Myocyte (in vitro differentiated cells): ENCODE measurements around the gene IRAK1BP1. TPM values are rescaled to one million over a fixed set of nuclear protein-coding genes. Genes with fewer than 3 reads are reported as not detected.
"Not testable (repeated sequence)": the region's sequence is repeated elsewhere in the genome, so short reads cannot be mapped to it uniquely, and the experiment has no call there.

ENCODE experiments used
- DNase-seq: peaks from one replicate; pipeline ENCODE4 v3.0.0-alpha.2; 2012; ENCODE audit warnings: low read depth
- polyA plus RNA-seq: library from polyadenylated mRNA; unstranded; fragments of >200 nt; gene quantifications from one replicate; pipeline ENCODE4 v1.2.1, GENCODE V29; 2012; ENCODE audit warnings: missing spikeins
- total RNA-seq: library from RNA; depleted of rRNA; stranded (reverse); fragments of >200 nt; gene quantifications from 2 replicates; pipeline ENCODE4 v1.2.3, GENCODE V29; 2014

The IRAK1BP1 gene, protein sequence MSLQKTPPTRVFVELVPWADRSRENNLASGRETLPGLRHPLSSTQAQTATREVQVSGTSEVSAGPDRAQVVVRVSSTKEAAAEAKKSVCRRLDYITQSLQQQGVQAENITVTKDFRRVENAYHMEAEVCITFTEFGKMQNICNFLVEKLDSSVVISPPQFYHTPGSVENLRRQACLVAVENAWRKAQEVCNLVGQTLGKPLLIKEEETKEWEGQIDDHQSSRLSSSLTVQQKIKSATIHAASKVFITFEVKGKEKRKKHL
- 2.9 and 3.4 TPM in 2 replicates for total RNA-seq
- 1.3 TPM for polyA plus RNA-seq

DNA sequence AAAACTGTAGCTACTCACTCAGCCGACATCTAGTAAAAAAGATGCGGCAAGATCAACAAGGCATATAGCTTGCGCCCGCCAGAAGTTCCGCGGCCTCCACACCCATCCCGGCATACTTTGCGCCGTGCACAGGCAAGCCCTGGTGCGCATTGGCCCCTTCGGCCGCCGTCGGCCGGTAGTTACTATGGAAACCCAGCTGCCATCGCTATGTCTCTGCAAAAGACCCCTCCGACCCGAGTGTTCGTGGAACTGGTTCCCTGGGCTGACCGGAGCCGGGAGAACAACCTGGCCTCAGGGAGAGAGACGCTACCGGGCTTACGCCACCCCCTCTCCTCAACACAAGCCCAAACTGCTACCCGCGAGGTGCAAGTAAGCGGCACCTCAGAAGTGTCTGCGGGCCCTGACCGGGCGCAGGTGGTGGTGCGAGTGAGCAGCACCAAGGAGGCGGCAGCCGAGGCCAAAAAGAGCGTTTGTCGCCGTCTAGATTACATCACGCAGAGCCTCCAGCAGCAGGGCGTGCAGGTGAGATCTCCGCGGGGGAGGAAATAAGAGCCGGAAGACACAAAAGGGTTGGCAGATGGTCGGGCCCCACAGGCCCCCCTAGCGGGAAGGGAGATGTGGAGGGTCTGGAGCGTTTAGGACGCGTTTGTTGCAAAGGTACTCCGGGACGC is at the start of gene IRAK1BP1:
TSS of gene IRAK1BP1 (plus strand) at position 182 of the 671 bp plus-strand sequence. CDS start at position 208, 26 bp downstream.
- peak; percentile 86 for DNase-seq

GRCh38 chr6:78824045-78824444 is 43.3 kb upstream of the IRAK1BP1 start:
- DNase-seq = no peak

DNA sequence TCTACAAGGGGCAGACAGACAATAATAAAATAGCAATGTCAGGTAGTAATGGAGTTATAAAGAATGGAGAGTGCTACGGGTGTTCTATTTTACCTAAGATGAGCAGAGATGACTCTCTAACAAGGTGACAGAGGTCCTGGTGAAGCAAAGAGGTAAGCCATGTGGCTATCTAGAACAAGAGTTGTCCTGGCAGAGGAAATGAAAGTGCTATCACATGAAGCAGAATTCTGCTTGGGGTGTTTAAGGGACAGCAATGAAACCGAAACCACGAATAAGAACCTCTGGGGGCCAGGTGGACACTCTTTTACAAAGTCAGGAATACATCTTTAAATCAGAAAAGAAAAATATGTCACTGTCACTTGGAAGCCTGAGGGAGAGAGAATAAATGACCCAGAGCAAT is 37.9 kb upstream of the IRAK1BP1 start:
- DNase-seq = no peak

DNA sequence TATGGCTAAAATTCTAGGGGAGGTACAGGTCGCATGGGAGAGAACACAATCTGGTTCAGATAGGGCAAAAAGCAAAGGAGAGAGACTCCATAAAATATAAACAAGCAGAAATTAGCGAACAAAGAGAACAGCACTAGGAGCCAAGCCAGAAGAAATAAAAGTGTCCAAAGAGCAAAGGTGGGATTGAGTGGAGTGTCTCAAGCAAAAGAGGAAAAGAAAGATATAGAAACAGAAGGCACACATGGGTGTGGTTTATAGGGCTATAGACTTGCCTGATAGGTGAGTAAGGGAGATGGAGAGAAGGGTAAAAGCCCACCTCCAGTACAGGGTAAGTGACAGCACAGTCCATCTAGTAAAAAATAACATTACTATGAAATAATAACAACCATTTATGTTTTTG is 36.5 kb upstream of the IRAK1BP1 start:
- DNase-seq = no peak

- DNase-seq = peak; percentile 53
Observed at GRCh38 chr6:78831492-78831891, 35.9 kb upstream of the IRAK1BP1 start.

DNA sequence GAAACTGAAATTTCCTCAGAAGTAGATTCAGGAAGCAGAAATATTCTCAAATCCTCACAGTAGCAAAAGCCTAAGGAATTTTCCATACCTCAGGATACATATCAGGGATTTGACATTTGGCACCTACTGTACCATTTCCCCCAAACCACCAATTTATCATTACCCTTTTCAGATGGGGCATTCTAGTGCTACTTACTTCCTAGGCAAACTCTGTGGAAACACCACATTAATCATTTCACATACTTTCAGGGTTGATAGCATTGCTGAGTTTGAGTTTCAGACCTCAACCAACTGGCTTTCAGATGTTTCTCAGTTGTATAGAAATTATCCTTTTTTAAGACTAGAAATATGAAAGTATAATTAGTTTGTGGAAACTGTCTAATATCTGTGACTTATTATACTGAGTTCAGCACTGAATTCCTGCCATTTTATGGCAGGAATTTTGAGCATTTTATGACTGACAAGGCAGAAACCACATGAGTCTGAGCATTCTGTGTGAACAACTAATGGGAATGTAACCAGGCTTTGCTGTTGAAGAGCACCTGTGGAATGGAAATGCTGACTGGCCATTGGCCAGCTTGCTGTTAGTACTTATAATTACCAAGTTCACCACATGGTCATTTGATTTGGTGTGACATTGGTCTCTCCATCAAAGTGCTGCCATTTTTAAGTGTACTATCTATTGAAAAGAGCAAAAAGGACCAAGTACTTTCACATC is 35.1 kb upstream of the IRAK1BP1 start:
- DNase-seq = peak; percentile 68

- DNase-seq = peak; percentile 27
Observed at GRCh38 chr6:78835817-78836216, 31.5 kb upstream of the IRAK1BP1 start.

GRCh38 chr6:78836598-78836997 is 30.8 kb upstream of the IRAK1BP1 start:
- DNase-seq = no peak

DNA sequence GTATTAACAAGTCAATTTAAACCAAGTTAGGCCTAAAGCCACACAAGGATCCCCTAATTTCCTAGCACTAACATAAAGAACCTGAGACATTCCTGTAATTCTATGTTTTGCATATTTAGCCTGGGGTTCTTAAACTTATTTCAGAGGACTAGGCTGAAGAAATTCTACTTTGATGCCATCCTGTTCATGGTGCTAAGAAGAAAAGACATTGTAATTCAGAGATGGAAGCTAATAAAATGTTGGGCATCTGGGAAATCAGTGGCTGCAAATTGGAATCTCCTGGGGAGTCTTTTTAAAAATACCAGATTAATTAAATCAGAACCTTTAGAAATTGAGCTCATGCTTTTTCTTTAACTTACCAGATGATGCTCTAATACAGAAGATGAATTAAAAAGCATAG is 26.2 kb upstream of the IRAK1BP1 start:
- DNase-seq = no peak

DNA sequence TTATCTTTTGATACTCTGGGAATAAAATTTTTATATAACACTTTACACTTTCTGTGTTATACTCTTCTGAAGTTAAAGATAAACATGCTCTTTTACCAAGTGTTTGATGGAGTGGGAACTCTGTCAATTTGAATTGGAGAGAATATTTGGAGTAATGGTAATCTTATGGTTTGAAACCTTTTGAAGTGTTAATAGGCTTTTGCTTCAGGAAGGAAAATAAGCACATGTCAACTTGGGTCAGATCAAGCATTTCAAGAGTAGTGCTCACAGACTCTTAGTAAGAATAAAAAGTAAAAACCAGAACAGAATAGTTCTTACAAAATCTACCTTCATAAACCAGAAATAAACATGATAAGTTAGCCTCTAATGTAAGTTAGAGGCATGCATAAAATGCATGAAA is 24.4 kb upstream of the IRAK1BP1 start:
- DNase-seq = no peak

GRCh38 chr6:78844899-78845298 is 22.5 kb upstream of the IRAK1BP1 start:
- DNase-seq = peak; percentile 72

DNA sequence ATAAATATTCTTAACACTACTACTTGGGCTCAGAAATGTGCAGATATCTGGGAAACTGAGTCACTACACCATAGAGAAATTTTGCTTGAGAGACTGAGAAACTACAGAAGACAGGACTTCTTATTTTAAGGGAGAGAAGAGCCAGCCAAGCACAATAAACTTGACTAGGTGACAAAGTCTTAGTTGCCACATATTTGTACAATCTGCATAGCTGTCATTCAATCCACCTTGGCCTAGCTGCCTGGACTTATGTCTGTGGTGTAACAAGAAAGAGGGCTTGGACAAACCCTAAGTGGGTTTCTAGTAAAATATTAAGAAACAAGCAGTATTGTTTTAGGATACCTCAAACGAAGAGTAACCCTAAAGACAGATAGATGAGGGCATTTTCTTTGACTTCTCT is 21.8 kb upstream of the IRAK1BP1 start:
- no peak for DNase-seq

DNA sequence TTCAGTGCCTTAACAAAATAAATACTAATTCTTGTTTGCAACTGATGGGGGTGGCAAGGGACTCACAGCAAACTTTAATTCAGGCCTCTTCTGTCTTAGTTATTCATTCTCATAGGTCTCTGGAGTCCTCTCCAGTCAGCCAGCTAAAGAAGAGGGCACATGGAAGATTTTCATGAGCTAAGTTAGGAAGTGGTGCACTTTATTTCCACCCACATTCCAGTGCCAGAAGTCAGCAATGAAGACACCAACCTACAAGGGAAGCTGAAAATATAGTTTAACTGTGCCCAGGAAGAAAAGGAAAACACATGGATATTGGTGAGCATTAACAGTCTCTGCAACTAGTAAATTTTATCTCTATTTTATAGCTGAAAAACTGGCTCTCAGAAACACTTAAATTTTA is 16.7 kb upstream of the IRAK1BP1 start:
- peak; percentile 30 for DNase-seq

DNA sequence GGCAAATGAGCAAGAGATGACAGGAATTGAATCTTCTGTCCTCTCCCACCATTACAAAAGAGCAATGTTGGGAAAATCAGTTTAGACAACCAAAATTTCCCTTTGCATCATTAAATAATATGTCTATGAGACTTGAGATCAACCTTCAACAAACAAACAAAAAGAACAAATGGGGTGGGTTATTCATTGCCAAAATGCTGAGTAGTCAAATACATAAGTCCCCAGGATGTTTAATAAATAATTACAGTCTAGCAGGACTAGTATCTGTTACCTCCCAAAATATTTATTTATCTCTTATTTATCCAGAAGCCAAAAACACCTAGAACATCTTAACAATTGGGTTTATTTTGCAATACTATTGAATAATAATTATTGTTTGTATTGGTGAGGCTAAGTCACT is 16.2 kb upstream of the IRAK1BP1 start:
- DNase-seq = no peak

GRCh38 chr6:78854546-78854945 is 12.8 kb upstream of the IRAK1BP1 start:
- DNase-seq = no peak

DNA sequence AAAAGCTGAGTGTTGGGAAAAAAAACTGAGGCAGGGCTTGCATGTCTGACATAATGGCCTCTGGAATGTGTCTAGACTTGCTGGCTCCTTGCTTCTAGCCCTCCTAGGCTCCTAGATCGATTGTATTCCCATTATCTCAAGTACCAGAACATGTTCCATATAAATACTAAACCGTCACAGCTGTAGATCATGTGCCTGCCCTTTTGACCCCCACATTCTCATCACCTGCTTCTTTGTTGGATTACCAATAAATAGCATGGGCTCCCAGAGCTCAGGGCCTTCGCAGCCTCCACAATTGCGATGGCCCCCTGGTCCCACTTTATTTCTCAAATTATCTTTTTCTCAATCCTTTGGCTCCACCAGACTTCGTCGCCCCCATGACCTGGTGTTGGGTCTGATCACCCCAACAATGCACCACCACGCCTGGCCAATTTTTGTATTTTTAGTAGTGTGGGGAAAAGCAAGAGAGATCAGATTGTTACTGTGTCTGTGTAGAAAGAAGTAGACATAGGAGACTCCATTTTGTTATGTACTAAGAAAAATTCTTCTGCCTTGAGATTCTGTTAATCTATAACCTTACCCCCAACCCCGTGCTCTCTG is 8.9 kb upstream of the IRAK1BP1 start:
- not testable (repeated sequence) for DNase-seq

GRCh38 chr6:78861509-78861908 is 5.8 kb upstream of the IRAK1BP1 start:
- no peak for DNase-seq

GRCh38 chr6:78863576-78863975 is 3.8 kb upstream of the IRAK1BP1 start:
- no peak for DNase-seq

DNA sequence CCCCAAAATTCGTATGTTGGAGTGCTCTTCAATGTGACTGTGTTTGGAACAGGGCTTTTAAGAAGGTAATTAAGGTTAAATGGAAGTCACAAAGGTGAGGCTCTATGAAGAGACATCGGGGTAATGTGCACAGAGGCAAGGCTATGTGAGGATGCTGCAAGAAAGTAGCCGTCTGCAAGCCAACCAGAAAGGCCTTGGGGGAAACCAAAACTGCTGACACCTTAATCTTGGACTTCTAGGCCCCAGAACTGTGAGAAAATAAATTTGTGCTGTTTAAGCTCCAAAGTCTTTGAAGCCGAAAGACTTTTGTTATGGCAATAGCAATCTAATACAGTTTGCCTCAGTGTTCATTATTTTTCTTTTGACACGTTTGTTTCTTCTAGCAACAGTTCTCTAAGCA is 2.4 kb upstream of the IRAK1BP1 start:
- no peak for DNase-seq

DNA sequence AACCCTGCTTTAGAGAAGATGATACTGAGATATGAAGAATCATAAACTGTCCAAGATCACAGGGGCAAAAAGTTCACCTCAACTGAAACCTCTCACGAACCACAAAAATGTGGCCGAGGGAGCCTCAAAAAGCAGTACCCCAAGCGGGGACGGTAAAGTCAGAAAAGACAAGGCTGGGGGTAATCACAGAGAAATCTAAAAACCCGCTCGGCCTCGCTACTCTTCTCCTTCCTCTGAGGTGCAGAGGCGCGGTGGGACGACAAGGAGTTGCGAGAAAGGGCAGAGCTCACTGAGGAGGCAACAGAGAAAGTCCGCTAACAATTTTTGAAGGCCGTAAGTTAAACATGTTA is 356 bp upstream of the IRAK1BP1 start:
- no peak for DNase-seq

DNA sequence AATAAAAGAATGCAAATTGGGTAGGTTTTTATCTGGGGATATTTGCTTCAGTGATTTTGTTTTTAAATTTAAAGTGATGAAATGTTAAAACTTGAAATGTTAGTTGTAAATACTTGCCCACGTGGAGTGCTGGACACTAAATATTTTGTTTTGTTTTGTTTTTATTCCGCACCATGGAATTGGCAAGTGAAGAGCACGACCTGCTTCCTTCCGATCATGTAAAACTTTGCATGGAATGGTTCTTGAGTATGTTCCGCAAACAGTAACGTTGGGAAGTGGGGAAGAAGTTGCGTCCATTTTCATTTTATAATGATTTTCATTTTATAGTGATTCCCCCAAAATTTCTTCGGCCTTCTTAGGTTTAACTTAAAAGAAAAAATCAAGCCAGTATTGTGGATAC is 765 bp downstream of the IRAK1BP1 start:
- no peak for DNase-seq

- no peak for DNase-seq
Observed at GRCh38 chr6:78875505-78875904, 8.2 kb downstream of the IRAK1BP1 start.
